Tibial nerve (tissue), 4 donors: Measurements from ENCODE around the gene C18orf32.

Experiments
- EP300 ChIP-seq, 2 donors: sonication (generic); formaldehyde crosslinking; IDR thresholded peaks; one replicate each; pipeline ENCODE4 v1.6.1; 2017; ENCODE audit warnings: antibody characterized with exemption in 2 of 2, mild to moderate bottlenecking in 1 of 2
- POLR2A ChIP-seq, 2 donors: fragments of 450-650 bp; IDR thresholded peaks; one replicate each; pipeline ENCODE4 v1.6.1; 2017; ENCODE audit warnings: antibody characterized with exemption in 2 of 2, mild to moderate bottlenecking in 2 of 2, moderate library complexity in 2 of 2
- TF ChIP-seq, protein P1 (sequence below), 5 experiments: fragments of 200-600 bp in 3 of 5; fragments of 450-650 bp in 2 of 5; sonication (generic) in 3 of 5; IDR thresholded peaks; one replicate each; pipeline ENCODE4 v1.5.1; 2016 to 2019; ENCODE audit warnings: antibody characterized with exemption in 5 of 5, mild to moderate bottlenecking in 3 of 5, moderate library complexity in 2 of 5

DNA sequence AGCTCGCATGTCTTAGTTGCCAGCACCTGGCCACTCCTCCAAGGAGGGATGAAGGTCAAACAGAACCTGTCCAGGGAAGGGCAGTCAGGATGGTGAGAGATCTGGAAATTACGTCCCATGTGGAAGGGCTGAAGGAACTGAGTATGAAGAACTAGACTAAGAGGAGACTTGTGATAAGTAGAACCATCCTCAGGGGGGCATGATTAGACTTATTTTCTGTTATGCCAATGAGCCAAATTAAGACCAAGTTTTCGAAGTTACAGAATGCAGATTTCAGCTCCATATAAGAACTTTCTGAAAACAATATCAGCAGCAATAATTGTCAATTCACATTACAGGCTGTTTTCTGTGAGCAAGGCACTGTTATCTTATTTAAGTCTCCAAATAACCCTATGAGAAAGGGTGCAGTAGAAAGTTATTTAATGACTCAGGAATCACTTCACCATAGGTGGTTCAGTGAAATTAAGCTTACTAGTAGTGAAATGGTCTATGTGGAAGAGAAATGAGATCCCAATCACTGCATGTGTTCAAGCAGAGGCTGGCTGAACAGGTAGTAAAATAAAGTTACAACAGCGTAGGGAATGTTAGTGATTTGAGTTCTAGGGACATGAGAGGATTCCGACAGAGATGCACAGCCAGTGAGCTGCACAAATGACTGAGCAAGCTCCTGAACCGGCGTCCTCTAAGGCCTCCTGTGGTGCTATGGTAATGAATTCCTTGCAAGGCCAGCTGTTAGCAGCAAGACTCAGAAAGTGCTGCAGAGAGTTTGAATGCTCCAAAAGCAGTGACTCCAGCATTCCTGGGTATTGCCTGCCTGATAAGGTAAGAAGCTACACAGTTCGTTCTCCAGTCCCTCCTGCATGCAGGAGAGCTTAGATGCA is 22.1 kb downstream of the C18orf32 start:
- TF ChIP-seq EP300 (IDR thresholded peaks at IDR 0.05) (no peak), POLR2A (IDR thresholded peaks at IDR 0.05) (no peak)
- TF ChIP-seq, protein P1, sequence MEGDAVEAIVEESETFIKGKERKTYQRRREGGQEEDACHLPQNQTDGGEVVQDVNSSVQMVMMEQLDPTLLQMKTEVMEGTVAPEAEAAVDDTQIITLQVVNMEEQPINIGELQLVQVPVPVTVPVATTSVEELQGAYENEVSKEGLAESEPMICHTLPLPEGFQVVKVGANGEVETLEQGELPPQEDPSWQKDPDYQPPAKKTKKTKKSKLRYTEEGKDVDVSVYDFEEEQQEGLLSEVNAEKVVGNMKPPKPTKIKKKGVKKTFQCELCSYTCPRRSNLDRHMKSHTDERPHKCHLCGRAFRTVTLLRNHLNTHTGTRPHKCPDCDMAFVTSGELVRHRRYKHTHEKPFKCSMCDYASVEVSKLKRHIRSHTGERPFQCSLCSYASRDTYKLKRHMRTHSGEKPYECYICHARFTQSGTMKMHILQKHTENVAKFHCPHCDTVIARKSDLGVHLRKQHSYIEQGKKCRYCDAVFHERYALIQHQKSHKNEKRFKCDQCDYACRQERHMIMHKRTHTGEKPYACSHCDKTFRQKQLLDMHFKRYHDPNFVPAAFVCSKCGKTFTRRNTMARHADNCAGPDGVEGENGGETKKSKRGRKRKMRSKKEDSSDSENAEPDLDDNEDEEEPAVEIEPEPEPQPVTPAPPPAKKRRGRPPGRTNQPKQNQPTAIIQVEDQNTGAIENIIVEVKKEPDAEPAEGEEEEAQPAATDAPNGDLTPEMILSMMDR (IDR thresholded peaks at IDR 0.05): no peak
